Measurements from ENCODE around the gene MMUT.
A peak's percentile ranks its signal among the peaks of the same experiment; 100 is the strongest.
"Not testable (repeated sequence)": the region's sequence is repeated elsewhere in the genome, so short reads cannot be mapped to it uniquely, and the experiment has no call there.

MMUT gene

DNA sequence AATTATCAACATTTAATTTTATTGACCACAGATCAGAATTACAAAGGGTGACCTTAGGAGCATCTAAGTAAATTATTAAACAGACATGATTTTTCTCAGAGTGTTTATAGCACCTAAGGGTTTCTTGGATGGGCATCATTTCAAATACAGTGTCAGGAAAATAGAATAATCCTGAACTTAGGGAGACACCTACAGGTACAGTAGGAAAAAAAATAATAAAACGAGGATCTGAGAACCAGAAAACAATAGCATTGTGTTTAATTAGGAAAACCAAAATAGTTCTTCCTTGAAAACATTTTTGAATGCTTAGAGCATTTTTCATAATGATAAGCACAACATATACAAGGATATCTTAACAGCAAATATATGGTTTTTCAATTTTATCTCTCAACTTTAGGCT lies 39.2 kb downstream of the MMUT start:
- no peak for DNase-seq (ENCODE audit: low read depth in 2 of 2)

DNA sequence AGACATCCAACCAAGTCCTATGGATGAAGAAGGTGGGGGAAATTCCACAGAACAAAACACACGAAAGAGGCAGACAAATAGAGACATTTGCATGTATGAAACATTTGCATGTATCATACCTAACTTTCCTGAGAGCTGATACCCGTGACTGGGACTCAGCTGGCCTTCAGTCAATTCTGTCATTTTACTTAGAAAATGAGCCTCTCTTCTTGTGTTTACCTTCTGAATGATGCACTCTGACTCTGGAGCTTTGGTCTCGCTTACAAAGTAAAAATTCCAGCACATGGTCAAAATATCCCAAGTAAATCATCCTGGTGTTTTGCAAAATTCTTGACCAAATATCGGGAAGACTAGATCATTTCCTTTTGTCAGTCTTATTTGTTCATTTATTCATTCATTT lies 46.9 kb downstream of the MMUT start:
- no peak for DNase-seq (ENCODE audit: low read depth in 2 of 2)

DNA sequence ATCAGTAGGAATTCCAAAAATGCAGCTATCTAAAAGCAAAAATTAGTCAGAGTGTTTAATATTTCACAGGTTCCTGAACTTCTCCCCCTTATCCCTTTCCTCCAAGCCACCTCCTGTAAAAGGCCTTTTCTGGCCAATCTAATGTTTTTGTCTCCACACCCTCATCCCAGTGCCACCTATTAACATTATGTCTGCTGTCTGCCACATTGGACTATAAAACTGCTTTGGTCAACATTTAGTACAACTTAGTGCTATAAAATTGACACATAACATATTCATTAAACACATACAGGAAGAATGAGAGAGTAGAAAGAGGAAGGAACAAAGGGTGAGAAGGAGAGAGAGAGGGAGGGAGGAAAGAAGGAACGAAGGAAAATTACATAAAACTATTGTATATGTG lies 47.7 kb downstream of the MMUT start:
- no peak for DNase-seq (ENCODE audit: low read depth in 2 of 2)

DNA sequence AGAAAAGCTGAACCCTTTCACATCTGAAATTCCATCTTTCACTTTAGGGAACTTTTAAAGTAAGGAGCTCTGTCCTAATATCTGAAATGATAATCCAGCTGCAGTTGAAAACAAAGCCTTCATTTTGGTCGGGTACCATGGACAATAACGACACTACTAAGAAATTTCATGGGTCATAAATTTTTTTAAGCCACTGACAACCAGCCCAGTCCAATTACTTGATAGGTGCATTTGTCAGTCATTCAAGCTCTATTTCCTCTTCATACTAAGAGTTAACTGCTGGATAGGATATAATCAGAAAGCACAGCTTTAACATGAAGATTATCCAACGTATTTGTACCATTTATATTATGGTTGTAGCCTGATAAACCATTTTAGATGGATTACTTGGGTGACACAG lies 52.5 kb downstream of the MMUT start:
- DNase-seq (ENCODE audit: low read depth in 2 of 2): no peak

DNA sequence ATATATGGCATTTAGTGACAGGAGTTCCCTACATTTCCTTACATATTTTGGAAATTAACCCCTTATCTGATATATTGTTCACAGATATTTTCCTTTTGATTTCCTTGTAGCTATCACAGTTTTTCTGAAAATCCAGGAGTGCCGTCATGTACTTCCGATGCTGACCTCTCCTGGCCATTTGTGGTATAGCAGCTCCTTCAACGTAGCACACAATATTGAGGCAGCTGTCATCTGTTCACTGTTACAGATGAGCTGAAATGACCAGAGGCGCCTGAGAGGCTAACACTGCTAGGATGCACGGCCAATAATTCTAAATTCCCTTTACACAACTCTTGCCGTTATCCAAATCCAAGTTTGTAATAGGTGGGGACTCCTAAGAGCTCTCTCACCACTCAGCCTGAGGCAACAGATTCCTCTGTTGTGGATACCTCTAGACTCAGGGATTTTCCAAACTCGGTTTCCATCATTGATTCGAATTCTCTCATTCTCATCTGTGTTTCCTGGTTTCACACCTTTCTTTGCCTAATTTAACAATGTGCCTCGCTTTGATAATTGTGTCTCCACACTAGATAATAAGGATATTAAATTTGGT lies 53.0 kb downstream of the MMUT start:
- peak; percentile 32 to 44 for DNase-seq (ENCODE audit: low read depth in 2 of 2)

DNA sequence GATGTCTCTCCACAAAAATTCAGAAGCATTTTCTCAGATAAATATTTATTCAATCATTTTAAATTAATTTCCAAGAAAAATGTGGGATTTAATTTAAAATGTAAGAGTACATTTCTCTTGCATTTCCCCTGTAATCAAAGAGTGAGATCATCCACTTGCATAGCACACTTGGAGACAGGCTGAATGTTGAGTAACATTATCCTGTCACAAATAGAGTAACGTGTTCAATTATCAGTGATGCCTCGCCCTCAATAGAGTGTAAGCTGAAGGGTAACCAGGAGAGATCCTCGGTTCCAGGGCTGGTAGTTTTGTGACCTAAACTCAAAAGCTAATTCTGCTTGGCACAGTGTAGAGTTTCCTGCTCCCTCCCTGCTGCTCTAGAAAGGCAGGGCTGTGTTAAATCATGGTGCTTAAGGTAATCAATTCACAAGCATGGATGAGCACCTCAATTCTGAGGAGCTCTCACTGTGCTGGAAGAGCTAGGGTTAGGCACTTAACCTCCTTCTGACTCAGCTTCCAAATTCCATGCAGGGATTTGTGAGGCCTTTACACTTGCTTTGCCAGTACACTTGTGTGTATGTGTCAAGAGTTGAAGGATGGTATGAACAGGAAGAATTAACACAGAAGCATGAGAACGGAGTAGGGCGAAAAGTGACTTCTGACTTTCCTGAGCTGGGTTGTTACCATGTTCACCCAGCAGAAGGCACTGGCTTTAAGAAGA lies 56.6 kb downstream of the MMUT start:
- DNase-seq (ENCODE audit: low read depth in 2 of 2): no peak

DNA sequence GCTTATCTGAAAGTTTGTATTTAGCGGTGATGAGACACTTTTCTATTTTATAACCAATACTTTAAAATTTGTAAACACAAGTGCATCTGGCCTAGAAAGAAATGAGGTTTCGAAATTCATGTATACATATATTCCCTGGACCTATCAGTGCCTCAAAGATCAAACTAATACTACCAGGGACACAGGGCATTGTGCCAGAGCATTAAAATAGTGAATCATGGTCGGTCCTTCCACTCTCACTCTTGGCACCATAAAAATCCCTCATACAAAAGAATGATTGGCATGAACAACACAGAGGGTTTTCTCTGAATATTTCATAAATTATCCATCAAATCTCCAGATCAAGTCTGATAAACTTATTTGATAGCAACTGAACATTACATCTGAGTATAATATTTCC lies 62.0 kb downstream of the MMUT start:
- no peak for DNase-seq (ENCODE audit: low read depth in 2 of 2)

DNA sequence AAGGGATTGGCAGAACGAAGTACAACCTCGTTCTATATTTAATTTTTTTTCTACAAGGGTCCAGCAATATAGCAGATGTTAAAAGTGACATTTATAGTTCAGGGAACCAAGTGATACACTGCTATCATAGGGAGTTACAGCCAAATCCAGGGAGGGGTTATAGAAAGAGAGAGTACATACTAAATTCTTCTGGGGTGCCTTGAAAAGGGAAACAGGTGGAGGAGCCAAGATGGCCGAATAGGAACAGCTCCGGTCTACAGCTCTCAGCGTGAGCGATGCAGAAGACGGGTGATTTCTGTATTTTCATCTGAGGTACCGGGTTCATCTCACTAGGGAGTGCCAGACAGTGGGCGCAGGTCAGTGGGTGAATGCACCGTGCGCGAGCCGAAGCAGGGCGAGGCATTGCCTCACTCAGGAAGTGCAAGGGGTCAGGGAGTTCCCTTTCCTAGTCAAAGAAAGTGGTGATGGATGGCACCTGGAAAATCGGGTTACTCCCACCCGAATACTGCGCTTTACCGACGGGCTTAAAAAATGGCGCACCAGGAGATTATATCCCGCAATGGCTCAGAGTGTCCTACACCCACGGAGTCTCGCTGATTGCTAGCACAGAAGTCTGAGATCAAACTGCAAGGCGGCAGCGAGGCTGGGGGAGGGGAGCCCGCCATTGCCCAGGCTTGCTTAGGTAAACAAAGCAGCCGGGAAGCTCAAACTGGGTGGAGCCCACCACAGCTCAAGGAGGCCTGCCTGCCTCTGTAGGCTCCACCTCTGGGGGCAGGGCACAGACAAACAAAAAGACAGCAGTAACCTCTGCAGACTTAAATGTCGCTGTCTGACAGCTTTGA lies 76.2 kb downstream of the MMUT start:
- not testable (repeated sequence) for DNase-seq (ENCODE audit: low read depth in 2 of 2)

DNA sequence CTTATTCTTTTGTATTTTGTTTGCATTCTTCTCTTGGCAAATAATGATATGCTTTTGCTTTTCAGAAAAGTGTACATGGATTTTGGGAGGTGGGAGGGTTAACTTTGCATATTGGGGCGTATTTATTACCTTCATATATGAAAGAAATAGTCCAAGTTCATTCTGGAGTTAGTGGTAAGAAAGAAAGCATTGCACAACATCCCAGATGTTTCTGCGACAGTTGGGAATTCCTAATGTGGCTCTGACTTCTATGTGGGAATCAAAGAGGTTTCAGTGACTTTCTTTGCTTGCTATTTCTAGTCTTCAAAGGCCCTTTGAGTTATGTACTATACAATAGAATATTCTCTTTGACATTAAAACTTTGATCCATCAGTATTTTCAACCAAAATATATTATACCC lies 78.1 kb downstream of the MMUT start:
- no peak for DNase-seq (ENCODE audit: low read depth in 2 of 2)

Measured in stimulated activated CD4-positive, alpha-beta T cell treated with anti-CD3 and anti-CD28 coated beads, Interleukin-1b, Interleukin-23, amount 100 ng/mL, for 4 hours (primary cell).